Measurements from ENCODE around the gene CPLANE2.

DNA sequence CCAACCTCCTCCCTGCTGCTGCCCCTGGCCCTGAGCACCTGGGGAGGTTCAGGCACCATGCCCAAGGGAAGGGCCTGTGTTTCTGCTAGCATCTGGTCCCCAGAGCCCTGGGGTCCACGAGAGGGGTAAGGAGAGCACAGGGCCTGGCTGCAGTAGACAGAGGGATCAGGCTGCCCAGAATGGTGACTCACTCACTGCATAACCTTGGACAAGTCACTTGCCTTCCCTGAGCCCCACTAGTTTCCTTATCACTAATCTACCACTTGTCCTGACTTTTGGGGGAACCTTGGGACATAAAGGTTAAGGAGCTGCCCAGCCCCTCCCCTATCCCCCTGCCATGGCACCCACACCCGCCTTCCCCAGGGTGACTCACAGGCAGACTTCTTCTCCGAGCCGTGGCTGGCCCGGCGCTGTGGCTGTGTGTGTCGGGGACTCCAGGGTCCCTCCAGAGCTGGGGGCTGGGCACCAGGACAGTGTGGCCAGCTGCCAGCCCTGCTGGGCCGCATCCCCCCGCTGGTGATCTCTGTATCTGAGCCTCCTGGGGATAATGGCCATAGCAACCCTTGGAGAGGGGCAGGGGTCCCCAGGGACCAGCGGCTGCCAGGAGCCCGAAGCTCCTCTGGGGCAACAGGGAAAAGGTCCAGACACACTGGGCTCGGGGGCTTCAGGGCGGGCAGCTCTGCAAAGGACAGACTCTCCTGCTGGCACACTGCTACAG is 28.6 kb downstream of the CPLANE2 start:
- TF ChIP-seq, protein P1, sequence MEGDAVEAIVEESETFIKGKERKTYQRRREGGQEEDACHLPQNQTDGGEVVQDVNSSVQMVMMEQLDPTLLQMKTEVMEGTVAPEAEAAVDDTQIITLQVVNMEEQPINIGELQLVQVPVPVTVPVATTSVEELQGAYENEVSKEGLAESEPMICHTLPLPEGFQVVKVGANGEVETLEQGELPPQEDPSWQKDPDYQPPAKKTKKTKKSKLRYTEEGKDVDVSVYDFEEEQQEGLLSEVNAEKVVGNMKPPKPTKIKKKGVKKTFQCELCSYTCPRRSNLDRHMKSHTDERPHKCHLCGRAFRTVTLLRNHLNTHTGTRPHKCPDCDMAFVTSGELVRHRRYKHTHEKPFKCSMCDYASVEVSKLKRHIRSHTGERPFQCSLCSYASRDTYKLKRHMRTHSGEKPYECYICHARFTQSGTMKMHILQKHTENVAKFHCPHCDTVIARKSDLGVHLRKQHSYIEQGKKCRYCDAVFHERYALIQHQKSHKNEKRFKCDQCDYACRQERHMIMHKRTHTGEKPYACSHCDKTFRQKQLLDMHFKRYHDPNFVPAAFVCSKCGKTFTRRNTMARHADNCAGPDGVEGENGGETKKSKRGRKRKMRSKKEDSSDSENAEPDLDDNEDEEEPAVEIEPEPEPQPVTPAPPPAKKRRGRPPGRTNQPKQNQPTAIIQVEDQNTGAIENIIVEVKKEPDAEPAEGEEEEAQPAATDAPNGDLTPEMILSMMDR (IDR thresholded peaks at IDR 0.05; ENCODE audit: insufficient read depth, low read length): no peak
- TF ChIP-seq GABPA (IDR thresholded peaks at IDR 0.05; ENCODE audit: low read depth) (no peak), POLR2AphosphoS5 (IDR thresholded peaks at IDR 0.05; ENCODE audit: low read depth) (no peak)
- TF ChIP-seq, protein P2, sequence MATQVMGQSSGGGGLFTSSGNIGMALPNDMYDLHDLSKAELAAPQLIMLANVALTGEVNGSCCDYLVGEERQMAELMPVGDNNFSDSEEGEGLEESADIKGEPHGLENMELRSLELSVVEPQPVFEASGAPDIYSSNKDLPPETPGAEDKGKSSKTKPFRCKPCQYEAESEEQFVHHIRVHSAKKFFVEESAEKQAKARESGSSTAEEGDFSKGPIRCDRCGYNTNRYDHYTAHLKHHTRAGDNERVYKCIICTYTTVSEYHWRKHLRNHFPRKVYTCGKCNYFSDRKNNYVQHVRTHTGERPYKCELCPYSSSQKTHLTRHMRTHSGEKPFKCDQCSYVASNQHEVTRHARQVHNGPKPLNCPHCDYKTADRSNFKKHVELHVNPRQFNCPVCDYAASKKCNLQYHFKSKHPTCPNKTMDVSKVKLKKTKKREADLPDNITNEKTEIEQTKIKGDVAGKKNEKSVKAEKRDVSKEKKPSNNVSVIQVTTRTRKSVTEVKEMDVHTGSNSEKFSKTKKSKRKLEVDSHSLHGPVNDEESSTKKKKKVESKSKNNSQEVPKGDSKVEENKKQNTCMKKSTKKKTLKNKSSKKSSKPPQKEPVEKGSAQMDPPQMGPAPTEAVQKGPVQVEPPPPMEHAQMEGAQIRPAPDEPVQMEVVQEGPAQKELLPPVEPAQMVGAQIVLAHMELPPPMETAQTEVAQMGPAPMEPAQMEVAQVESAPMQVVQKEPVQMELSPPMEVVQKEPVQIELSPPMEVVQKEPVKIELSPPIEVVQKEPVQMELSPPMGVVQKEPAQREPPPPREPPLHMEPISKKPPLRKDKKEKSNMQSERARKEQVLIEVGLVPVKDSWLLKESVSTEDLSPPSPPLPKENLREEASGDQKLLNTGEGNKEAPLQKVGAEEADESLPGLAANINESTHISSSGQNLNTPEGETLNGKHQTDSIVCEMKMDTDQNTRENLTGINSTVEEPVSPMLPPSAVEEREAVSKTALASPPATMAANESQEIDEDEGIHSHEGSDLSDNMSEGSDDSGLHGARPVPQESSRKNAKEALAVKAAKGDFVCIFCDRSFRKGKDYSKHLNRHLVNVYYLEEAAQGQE (IDR thresholded peaks at IDR 0.05; ENCODE audit: insufficient replicate concordance, low read depth): no peak
